ENCODE data around the gene ZNF385B. TPM values are rescaled to one million over a fixed set of nuclear protein-coding genes. Genes with fewer than 3 reads are reported as not detected.

Gene ZNF385B
- total RNA-seq, 1 donor from 2014 or later = 0.35 TPM

DNA sequence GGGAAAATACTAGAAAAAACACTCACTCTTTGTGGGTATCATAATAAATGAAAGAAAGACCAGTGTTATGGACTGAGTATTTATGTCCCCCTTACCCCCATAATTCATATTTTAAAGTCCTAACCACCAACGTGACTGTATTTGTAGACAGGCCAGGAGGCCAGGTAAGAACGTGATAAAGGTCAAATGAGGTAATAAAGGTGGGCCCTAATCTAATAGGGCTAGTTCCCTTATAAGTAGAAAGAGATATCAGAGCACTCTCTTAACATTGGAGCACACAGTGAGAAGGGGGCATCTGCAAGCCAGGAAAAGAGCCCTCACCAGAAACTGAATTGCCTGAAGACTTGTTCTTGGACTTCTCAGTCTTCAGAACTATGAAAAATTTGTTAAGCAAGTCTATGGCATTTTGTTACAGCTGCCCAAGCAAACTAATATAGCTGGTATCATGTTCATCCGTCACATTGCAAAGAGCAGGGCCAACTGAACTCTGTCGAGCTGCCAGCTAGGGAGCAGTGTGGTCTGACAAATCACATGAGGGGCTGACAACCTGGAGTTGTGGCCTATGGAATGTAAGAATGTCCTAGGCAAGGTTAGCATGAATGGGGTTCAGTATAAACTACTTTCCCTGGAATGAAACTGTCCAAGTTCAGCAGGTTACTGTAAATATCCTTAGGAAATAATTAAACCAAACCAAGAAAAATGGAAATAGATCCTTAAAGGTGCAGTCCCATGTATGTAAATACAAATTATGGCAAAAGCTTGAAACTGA, 280.9 kb downstream of the ZNF385B start:
- peak; percentile 64 for DNase-seq (ENCODE audit: missing footprints)
- ATAC-seq = peak; percentile 86
- intact Hi-C loops (cut with DNase I) = no loop called here

DNA sequence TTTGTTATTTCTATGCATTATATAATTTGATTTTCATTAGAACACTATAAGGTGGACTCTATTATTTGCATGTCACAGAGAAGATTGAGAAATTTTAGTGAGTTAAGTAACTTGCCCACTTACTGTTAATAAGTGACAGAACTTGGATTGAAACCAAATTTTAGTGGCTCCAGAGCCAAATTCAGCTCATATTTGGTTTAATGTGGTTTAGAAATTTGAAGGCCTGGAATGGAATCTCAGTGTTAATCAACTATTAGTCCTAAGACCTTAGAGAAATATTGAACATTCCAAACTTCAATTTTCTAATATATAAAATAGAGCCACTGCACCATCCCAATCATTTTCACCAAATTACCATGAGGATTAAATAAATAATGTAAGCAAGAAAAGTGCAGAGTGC, 281.6 kb downstream of the ZNF385B start:
- intact Hi-C loops (cut with DNase I) = loop anchor here (10.0 kb wide), 1 partner anchor 155 kb away; no protein-coding TSS in a partner anchor
- ATAC-seq = peak; percentile 17
- DNase-seq (ENCODE audit: missing footprints) = no peak

DNA sequence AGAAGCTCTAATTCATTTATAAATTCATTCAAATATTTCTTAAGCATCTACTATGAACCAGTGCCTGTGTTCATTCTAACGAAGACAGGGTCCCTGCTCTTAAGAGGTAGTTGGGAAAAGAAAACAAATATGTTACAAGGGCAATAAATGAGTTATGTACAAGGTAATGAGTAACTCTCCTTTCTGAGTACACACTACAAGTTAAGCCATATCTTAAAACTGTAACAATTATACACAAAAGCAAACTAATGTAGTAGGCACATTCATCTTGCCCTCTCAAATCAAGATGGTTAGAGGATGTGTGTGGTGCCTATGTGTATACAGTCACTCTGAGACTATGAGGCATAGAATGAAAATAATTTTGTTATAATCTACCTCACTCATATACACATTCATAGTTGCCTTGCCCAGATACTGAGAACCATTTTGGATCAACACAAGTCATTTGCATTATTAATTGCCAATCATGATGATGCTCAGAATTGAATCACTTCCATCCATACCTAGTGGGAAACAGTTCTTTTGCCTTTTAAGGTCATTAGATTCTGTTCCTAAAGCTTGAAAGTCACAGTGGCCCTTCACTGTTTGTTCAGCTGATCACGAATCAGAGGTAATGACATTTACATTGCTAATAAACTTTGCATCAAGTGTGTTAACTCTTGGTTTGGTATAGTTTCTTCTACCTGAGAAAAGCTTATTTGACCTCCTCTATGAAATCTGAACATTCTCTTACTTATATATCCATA, 283.1 kb downstream of the ZNF385B start:
- ATAC-seq (no peak), DNase-seq (ENCODE audit: missing footprints) (no peak)
- intact Hi-C loops (cut with DNase I) = loop anchor here (10.0 kb wide), 1 partner anchor 154 kb away; no protein-coding TSS in a partner anchor

DNA sequence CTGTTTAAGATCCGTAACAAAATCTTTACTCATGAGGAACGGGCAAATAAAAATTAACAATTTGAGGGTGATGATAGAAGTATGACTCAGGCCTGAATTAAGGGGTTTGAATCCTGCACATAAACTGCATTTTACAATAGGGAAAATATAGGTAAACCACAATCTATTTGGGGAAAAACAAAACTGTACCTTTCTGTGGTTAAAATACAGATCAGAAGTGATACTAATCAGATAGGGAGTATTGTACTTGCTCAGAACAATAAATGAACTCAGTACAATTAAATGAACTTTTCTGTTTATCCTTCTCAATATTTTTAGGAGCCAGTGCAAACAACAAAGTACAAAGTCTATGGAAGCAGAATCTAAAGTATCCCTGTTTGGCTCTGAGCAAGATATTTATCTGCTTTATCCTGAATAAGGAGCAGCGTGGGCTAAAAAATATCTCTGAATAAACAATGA, 287.3 kb downstream of the ZNF385B start:
- intact Hi-C loops (cut with DNase I) = loop anchor here (10.0 kb wide), 1 partner anchor 149 kb away; no protein-coding TSS in a partner anchor
- ATAC-seq = no peak
- no peak for DNase-seq (ENCODE audit: missing footprints)

DNA sequence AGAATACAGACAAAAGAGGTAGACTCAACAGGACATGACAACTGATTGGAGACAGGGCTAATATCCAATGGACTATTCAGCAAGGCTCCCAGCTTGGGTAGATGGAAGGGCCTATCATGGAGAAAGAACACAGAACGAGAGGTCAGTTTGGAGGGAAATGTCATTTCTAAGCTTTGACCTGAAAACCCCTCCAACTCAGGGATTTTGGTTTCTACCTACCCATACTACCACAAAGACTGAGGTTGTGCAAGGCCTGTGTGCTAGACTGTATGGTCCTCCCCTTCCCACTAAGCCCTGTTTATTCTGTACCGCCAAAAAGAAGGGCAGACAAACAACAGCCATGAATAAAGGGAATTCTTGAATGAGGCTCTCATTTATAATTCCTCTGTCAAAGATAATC, 288.9 kb downstream of the ZNF385B start:
- ATAC-seq (no peak), DNase-seq (ENCODE audit: missing footprints) (no peak)
- intact Hi-C loops (cut with DNase I) = loop anchor here (10.0 kb wide), 1 partner anchor 148 kb away; no protein-coding TSS in a partner anchor

DNA sequence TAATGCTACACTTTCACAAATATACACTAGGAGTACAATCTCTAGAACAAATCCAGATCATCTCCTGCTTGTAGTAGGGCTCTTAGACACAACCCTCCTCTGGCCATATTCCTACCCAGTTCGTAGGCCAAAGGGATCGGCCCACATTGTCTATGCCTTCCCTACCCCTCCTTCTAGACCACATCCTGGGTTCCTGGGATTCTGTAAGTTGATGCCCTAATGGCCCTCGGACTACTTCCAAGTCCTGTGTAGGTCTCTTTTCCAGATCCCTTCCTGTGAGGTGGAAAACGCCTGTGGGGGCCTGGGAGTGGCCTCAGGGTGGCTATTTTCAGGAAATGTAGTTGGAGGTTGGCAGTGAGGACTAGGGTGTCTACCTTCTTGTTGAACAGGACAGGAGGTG, 289.7 kb downstream of the ZNF385B start:
- no peak for ATAC-seq
- DNase-seq (ENCODE audit: missing footprints) = no peak
- intact Hi-C loops (cut with DNase I) = loop anchor here (10.0 kb wide), 1 partner anchor 147 kb away; no protein-coding TSS in a partner anchor

DNA sequence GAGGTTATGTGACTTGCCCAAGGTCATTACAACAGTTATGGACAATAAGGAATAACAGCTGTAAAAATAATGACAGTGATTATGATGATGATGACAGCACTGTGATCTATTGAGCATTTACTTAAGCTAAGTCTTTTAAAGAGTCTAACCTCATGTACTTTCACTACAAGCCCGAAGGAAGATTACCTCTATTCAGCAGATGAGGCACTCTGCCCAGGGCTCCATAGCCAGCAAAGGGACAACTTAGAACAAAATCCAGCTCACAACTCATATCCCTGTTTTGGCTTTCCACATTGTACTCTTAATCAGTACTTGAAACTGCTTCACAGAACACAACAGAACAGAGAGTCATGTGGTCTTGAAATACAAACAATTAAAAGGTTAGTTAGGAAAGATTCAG, 290.2 kb downstream of the ZNF385B start:
- intact Hi-C loops (cut with DNase I) = loop anchor here (10.0 kb wide), 1 partner anchor 146 kb away; no protein-coding TSS in a partner anchor
- DNase-seq (ENCODE audit: missing footprints) (no peak), ATAC-seq (peak; percentile 49)

DNA sequence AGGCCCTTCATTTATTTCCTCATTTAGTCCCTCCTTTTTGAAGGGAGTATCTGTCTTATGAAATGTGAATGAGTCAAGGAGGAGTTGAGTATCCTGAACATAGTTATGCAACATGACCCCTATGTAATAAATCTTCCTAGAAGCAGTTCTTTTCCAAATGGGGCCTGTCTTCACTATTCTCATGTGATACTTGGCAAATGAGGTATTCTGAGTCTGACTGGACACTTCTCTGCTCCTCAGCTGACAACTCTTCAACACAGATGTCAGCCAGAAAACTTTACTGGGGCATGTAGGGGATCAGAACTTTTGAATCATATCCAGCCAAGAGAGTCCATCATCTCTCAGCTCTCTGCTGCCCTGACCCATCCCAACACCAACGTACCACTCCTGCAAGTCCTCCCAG, 291.6 kb downstream of the ZNF385B start:
- intact Hi-C loops (cut with DNase I) = loop anchor here (10.0 kb wide), 1 partner anchor 145 kb away; no protein-coding TSS in a partner anchor
- ATAC-seq (peak; percentile 76), DNase-seq (ENCODE audit: missing footprints) (no peak)

DNA sequence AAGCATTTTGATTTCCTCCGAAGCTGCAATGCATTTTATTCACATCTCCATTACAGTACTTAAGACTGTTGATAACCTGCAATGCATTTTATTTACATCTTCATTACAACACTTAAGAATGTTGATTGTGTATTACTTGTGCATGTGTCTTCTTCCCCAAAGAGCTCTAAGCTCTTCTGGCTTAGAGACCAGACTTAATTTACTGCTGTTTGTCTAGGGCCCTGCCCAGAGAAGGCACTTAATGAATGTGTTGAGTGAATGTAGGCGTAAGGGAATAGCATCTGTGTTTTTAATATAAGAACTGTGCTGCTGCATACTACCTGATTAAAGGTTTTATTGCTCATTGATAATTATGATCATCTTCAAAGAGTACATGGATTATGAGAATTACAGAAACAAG, 295.6 kb downstream of the ZNF385B start:
- ATAC-seq = no peak
- no peak for DNase-seq (ENCODE audit: missing footprints)
- intact Hi-C loops (cut with DNase I) = no loop called here

DNA sequence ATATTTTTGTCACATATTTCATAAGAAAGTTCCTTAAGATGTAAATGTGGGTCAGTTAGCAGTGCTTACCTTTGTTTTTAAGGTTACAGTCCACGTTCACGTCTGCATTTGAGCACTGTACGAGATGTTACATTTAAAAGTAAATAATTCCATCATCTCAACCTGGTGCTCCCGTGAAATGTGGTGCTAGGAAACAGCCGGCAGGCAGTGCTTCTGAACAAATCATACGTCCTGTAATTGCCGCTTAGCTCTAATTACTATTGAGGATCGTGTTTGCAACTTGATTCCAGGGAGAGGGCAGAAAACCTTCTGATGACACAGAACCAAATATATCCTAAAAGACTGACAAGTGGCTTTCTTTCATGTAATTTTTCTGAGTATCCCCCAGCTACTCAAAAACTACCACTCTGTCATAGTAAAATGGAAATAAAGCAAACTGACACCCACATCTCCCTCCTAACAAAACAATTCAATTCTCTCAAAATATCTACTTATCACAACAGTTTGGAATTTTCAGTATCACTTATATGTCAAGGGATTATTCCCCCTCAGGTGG, 299.0 kb downstream of the ZNF385B start:
- intact Hi-C loops (cut with DNase I) = no loop called here
- ATAC-seq = no peak
- DNase-seq (ENCODE audit: missing footprints) = no peak

DNA sequence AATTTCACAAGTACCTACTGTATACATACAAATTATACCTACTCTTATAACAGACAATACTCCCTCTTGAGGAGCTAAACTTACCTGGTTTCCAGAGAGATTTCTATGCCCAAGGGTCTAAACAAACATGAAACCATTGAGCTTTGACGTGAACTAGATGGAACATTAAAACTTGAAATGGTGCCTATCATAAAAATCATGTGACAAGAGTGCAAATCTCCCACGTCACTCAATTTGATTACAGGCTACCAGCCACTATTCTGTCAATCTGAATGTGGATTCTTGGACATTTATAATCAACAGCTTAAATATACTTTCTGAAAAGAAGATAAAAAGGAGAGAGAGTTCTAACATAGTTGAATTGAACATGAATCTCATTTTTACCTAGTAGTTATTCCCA, 299.7 kb downstream of the ZNF385B start:
- intact Hi-C loops (cut with DNase I) = no loop called here
- ATAC-seq (no peak), DNase-seq (ENCODE audit: missing footprints) (no peak)

DNA sequence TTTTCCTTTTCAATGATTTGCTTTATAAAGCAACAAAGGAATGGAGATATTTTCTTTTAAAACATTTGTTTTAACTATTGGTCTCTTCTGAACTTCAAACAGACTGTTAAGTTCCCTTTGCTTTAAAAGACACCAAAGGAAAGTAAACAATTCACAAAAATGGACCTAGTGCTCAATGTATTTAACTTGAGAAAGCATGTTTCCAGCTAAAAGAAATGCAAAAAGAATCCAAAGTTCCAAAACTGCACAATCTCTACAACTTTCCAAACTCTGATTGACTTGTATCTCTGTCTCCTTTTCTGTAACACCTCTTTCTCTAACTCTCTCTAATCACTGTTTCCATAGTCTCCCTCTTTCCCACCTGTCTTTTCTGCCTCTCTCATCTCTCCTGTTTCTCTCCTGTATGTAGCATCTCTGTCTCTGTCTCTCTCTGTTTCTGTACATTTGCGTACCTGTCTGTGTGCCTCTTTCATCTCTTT, 301.1 kb downstream of the ZNF385B start:
- intact Hi-C loops (cut with DNase I) = no loop called here
- DNase-seq (ENCODE audit: missing footprints) (no peak), ATAC-seq (no peak)

DNA sequence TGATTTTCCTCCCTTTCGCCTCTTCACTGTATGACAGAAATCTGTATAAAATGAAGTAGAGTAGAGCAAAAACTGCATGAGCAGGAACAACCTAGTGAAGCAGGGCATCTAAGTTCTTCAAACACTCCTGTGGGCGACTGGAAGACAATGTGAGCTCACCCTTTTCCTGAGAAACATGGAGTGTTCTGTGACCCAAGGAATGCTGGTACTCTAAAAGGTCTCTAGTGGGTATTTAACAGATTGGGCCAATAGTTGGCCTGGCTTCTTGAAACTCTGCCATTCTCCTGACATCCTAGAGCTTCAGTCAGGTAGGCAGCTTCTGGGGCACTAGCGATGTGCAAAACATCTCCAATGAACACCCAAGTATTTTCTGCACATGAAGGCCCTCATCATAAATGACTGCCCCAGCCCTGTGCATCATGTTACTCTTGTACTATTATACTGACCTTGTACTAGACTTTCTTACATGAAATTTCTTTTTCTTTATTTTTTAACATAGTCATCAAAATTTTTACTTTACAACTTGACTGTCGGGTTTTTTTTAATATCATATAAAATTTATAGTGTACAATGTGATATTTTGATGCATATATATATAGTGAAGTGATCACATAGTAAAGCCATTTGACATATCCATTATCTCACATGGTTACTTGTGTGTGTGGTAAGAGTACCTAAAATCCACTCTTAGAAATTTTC, 302.2 kb downstream of the ZNF385B start:
- DNase-seq (ENCODE audit: missing footprints) (no peak), ATAC-seq (no peak)
- intact Hi-C loops (cut with DNase I) = no loop called here

DNA sequence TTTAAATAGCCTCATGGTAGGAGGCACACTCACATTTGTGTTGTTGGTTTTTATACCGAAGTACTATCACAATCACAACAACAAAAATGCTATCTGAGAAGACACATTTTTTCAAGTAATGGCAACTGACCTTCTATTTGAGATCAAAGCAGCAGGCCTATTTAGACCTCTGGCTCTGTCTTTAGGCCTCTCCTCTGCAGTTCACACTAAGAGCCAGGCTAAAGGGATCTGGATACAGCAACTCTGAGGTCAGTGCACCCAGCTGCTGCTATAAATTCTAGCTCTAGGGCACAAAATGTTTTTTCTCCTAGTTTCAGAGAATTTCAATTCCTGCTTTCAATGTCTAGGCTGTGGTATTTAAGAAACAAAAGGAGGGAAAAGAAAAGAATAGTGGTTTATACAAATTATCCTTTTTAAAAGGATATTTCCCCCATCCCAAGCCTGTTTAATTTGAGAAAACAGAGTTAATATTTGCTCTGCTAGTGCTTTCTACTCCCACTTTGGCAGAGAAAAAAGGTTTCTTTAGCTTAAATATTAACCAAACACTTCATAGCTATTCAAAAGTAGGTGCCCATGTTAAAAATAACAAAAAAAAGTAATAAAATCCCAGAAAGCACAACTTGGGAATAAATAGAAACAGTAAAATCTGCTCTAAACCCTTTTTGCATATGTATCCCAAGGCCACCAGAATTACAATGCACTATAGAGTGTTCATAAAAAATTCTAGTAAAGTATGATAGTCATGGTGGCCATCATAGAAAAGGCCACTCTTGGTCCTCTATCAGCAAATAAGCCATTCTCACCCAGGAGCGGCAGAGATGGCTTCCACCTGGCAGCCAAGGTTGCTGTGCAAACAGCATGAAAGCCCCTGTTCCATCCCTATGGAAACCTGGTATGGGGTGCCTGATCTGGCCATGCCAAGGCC, 303.1 kb downstream of the ZNF385B start:
- intact Hi-C loops (cut with DNase I) = no loop called here
- DNase-seq (ENCODE audit: missing footprints) = no peak
- no peak for ATAC-seq

DNA sequence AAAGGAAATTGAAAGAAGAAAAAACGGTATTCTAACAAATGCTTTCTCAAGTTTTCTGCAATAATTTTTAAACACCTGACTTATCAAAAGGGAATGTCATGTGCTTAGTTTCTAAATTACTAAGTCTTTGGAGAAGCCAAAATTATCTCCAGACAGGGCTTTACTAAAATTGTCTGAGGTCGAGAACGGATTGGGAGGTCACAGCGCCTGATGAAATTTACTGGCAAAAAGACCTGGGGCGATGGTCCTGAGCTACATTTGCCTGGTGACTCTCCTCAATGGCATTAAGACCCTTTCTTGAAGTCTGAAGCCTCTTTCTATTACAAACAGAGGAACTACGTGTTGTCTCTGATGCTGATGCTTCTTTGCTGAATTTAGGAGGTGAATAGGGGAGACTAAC, 305.0 kb downstream of the ZNF385B start:
- DNase-seq (ENCODE audit: missing footprints) (no peak), ATAC-seq (no peak)
- intact Hi-C loops (cut with DNase I) = no loop called here

DNA sequence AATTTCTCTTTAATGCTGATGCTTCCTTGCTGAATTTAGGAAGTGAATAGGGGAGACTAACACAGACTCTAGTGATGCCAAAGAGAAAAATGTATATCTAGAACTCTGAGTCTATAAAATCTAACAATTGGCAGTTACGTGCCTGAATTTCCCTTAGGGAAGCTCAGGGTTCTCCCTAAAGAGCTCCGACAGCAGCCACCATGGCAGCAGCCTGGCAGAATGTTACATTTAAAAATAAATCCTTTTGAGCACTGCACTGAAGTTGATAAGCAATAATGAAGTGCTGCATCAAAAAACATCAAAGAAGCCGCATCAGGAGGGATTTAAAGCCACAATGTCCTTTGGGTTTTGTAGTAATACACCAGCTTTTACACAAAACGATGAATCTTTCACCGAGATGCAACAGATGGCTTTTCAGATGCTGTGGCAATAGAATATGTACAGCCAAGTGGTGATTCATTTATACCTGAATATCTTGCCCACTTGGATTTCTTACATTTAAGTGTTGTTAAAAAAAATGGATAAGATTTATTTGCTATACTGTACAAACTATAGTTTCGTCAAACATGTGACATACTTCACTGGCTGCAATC, 305.6 kb downstream of the ZNF385B start:
- DNase-seq (ENCODE audit: missing footprints) (no peak), ATAC-seq (no peak)
- intact Hi-C loops (cut with DNase I) = no loop called here

DNA sequence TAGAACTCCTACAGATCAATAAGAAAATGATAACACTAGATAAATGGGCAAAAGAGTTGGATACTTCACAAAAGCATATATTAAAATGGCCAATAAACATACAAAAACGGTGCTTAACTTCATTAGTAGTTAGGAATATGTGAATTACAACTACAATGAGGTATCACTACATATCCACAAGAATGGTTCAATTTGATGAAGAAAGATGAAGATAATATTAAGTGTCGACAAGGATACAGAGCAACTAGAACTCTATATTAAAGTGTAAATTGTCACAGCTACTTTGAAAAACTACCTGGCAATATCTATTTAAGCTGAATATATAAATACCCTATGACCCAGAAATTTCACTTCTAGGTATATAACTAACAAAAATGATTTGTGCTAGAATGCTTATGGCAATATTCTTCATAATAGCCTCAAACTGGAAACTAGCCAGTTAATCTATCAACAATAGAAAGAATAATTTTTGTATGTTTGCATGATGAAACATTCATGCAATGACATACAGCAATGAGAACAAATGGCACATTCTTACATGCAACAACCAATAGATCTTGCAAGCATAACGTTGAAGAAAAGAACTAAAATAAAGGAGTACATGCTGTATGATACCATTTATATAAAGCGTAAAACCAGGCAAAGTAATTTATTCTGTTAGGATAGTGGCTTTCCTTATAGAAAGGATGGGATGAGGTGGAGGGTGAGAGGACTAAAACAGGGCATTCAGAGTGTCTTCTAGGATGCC, 306.6 kb downstream of the ZNF385B start:
- intact Hi-C loops (cut with DNase I) = no loop called here
- ATAC-seq = no peak
- DNase-seq (ENCODE audit: missing footprints) = no peak
